ENCODE results near the gene USP53. TPM values are rescaled to one million over a fixed set of nuclear protein-coding genes. Genes with fewer than 3 reads are reported as not detected.

Gene USP53
- total and polyA plus RNA-seq, 2 experiments from 2014 or later = 17.1 to 27.7 TPM

GRCh38 chr4:119205690-119206089 lies 6.8 kb upstream of the USP53 start:
- Histone ChIP-seq H2AFZ (no peak overlapping the region), H4K20me1 (replicated peaks; ENCODE audit: insufficient read depth) (no peaks in the 10 kb centered on the region), H3K4me1 (ENCODE audit: insufficient read depth) (peaks cover 19% of the 10 kb centered on the region), H3K27me3 (ENCODE audit: insufficient read depth) (no peaks in the 10 kb centered on the region), H3K27ac (ENCODE audit: low read depth) (no peak overlapping the region), H3K9me2 (ENCODE audit: insufficient read depth) (no peaks in the 10 kb centered on the region), H3K4me2 (no peak overlapping the region), H3K4me3 (no peak overlapping the region), H3K79me2 (replicated peaks; ENCODE audit: insufficient read depth) (no peaks in the 10 kb centered on the region), H3F3A (replicated peaks; ENCODE audit: low read depth) (no peaks in the 10 kb centered on the region), H3K36me3 (ENCODE audit: insufficient read depth) (no peaks in the 10 kb centered on the region)
- Mint-ChIP-seq H3K4me3 (no peak overlapping the region), H3K27ac (no peak overlapping the region), H3K4me1 (peaks cover 17% of the 10 kb centered on the region), H3K9me3 (peaks cover 7% of the 10 kb centered on the region), H3K36me3 (ENCODE audit: low read depth) (0 out of 3 replicates have a peak, but pooled peaks cover 3% of the 10 kb centered on the region), H3K27me3 (ENCODE audit: insufficient read depth, low read depth, poor library complexity) (peaks cover 4% of the 10 kb centered on the region)
- ATAC-seq (no peak), DNase-seq (ENCODE audit: low spot score) (no peak)
- TF ChIP-seq ZNF331 (CRISPR knock-in tag; IDR thresholded peaks at IDR 0.05; ENCODE audit: low read depth) = no peak
- TF ChIP-seq REST (IDR thresholded peaks at IDR 0.05; ENCODE audit: unreplicated experiment) = no peak
- TF ChIP-seq ZNF462 (CRISPR knock-in tag; IDR thresholded peaks at IDR 0.05) = no peak
- no peak for TF ChIP-seq STAT1 (IDR thresholded peaks at IDR 0.05; ENCODE audit: unreplicated experiment)
- TF ChIP-seq ETS1 (IDR thresholded peaks at IDR 0.05) = no peak
- no peak for TF ChIP-seq CREB1 (CRISPR knock-in tag; IDR thresholded peaks at IDR 0.05; ENCODE audit: low read depth)
- no peak for TF ChIP-seq EZH2 (IDR thresholded peaks at IDR 0.05; ENCODE audit: low read depth, unreplicated experiment)
- TF ChIP-seq ZNF114 (CRISPR knock-in tag; IDR thresholded peaks at IDR 0.05) = no peak

Measured in GM23338 (cell line).